Peyer's patch (tissue), 4 donors: ENCODE measurements around the gene COL27A1.

Experiments used
- CTCF ChIP-seq, 6 experiments: fragments of 450-650 bp in 4 of 6; fragments of 200-600 bp in 2 of 6; sonication (generic) in 1 of 6; IDR thresholded peaks; one replicate each; pipeline ENCODE4 v1.5.1; 2017 to 2019; ENCODE audit warnings: antibody characterized with exemption in 6 of 6, mild to moderate bottlenecking in 3 of 6, moderate library complexity in 1 of 6
- POLR2A ChIP-seq, 2 donors: fragments of 450-650 bp; IDR thresholded peaks; one replicate each; pipeline ENCODE4 v1.5.1; 2017; ENCODE audit warnings: antibody characterized with exemption in 2 of 2, mild to moderate bottlenecking in 2 of 2, moderate library complexity in 2 of 2

GRCh38 chr9:114278356-114278755 lies 123.0 kb downstream of the COL27A1 start:
- TF ChIP-seq CTCF (IDR thresholded peaks at IDR 0.05) (no peak), POLR2A (IDR thresholded peaks at IDR 0.05) (no peak)
